H1 (cell line): ENCODE measurements around the gene AGPAT3. TPM values are rescaled to one million over a fixed set of nuclear protein-coding genes. Genes with fewer than 3 reads are reported as not detected.

Experiments used
- ASH2L ChIP-seq: fragments of 200-600, 300-600 bp; sonication (generic); IDR thresholded peaks from one replicate; pipeline ENCODE4 v1.7.1; 2017; ENCODE audit warnings: low read length
- HDAC2 ChIP-seq, 2 experiments: fragments of 300-600 bp in 1 of 2; sonication (generic) in 1 of 2; IDR thresholded peaks; 2 replicates each; pipeline ENCODE4 v1.6.1; 2011 to 2012; ENCODE audit warnings: low read depth in 2 of 2, low read length in 2 of 2, mild to moderate bottlenecking in 2 of 2, moderate library complexity in 2 of 2, borderline replicate concordance in 1 of 2, inconsistent platforms in 1 of 2
- polyA plus RNA-seq, 7 experiments: library from polyadenylated mRNA; depleted of rRNA in 3 of 7; stranded (reverse) in 5 of 7; unstranded in 2 of 7; fragments of >200 nt in 5 of 7; fragments of 200-250 nt in 2 of 7; gene quantifications; 1 replicate in 5 of 7; 2 replicates in 1 of 7; 4 replicates in 1 of 7; pipeline versions ENCODE4 v1.2.1 to v1.2.3, GENCODE V29; 2011 to 2013; ENCODE audit warnings: missing spikeins in 2 of 7, mixed read lengths in 2 of 7
- total RNA-seq: library from RNA; stranded (reverse); fragmentation: NEBNext Ultra II Directional; extraction: Animal tissue kit (Norgen Biotek cat#: 25700); gene quantifications from 2 replicates; pipeline ENCODE4 v1.2.1, GENCODE V29; 2021

AGPAT3 gene
- total and polyA plus RNA-seq, 2 of the 8 experiments (the other 6 are each of a cell fraction or from before 2014, with no cell fraction given), result 5.8 to 7.3 TPM

DNA sequence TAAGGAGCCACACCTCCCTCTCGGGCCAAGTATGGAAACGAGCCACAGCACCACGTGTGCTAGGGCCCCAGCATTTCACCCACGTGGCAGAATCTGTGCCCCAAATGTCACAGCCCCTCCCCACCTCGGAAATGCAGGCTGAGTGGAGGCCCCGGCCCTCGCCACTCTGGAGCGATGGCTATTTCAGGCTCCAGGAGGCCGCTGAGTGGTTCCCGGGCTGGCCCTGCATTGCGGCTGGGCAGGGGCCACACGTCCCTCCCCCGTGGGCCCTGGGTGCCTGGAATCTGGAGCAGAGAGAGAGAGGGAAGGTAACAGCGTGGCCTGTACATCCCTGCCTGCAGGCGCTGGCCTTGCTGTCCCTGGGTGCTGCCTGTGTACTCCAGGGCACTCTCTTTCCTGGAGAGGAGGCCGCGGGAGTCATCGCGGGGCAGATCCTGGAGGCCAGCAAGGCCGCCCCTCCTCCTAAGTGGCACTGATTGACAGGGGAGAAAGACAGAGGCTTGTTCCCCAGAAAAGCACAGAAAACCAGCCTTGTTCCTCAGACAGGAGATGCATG lies 79.1 kb downstream of the AGPAT3 start (continued):
- TF ChIP-seq HDAC2 (IDR thresholded peaks at IDR 0.05; ENCODE audit: borderline replicate concordance in 1 of 2, low read depth in 2 of 2, low read length in 2 of 2) (no peak), ASH2L (no peak)
- TF ChIP-seq, all 59 proteins: peak for 0
